Lower lobe of right lung (tissue), 2 donors: ENCODE measurements around the gene BCKDK. TPM values are rescaled to one million over a fixed set of nuclear protein-coding genes. Genes with fewer than 3 reads are reported as not detected.
A peak's percentile ranks its signal among the peaks of the same experiment; 100 is the strongest.

Experiments used
- ATAC-seq, 2 donors: fragments of 200-7000 bp; cut with Tn5 transposase; one replicate each; pipeline ENCODE4 v1.9.1; 2020 to 2022; ENCODE audit warnings: mild to moderate bottlenecking in 2 of 2, moderate library complexity in 2 of 2
- DNase-seq: peaks from one replicate; pipeline ENCODE4 v3.0.0-alpha.2; 2020
- H3K27ac ChIP-seq: fragments of 200-600 bp; one replicate; pipeline ENCODE4 v1.8.0; 2022
- H3K27me3 ChIP-seq: fragments of 200-600 bp; one replicate; pipeline ENCODE4 v1.8.0; 2022; ENCODE audit warnings: low read depth
- H3K36me3 ChIP-seq: fragments of 200-600 bp; one replicate; pipeline ENCODE4 v1.8.0; 2022; ENCODE audit warnings: mild to moderate bottlenecking
- H3K4me1 ChIP-seq: fragments of 200-600 bp; one replicate; pipeline ENCODE4 v1.8.0; 2022
- H3K4me3 ChIP-seq: fragments of 200-600 bp; one replicate; pipeline ENCODE4 v1.8.0; 2022; ENCODE audit warnings: mild to moderate bottlenecking
- H3K9me3 ChIP-seq: fragments of 200-600 bp; one replicate; pipeline ENCODE4 v1.8.0; 2022
- CTCF ChIP-seq: fragments of 200-600 bp; IDR thresholded peaks from one replicate; pipeline ENCODE4 v1.8.0; 2022; ENCODE audit warnings: antibody characterized with exemption, mild to moderate bottlenecking
- intact Hi-C: fragments of 100-400 bp; cut with DNase I; formaldehyde crosslinking; loops from one replicate; pipeline ENCODE4 v1.11.0; 2022
- total RNA-seq: library from RNA; stranded (reverse); fragmentation: NEBNext Ultra II Directional; extraction: Animal tissue kit (Norgen Biotek cat#: 25700); gene quantifications from one replicate; pipeline ENCODE4 v1.2.1, GENCODE V29; 2021
- donor health status: DM: no; HTN: yes; CAD: no; lungs with severe emphysema.

BCKDK gene
- total RNA-seq, 1 donor from 2014 or later = 37.6 TPM

- peaks cover 62% of the 10 kb centered on the region for H3K4me1 ChIP-seq
- H3K27me3 ChIP-seq = no peaks in the 10 kb centered on the region
- no peak for TF ChIP-seq CTCF
- DNase-seq = no peak
- intact Hi-C loops = no loop called here
- peaks cover 54% of the 10 kb centered on the region for H3K36me3 ChIP-seq
- peak overlapping the region; percentile 96 for H3K27ac ChIP-seq
- no peak overlapping the region for H3K4me3 ChIP-seq
- ATAC-seq = no peak
- no peaks in the 10 kb centered on the region for H3K9me3 ChIP-seq
Observed at GRCh38 chr16:31131841-31132271, 23.7 kb downstream of the BCKDK start.

GRCh38 chr16:31132303-31132979 is 24.3 kb downstream of the BCKDK start:
- peaks cover 56% of the 10 kb centered on the region for H3K4me1 ChIP-seq
- H3K9me3 ChIP-seq = no peaks in the 10 kb centered on the region
- DNase-seq = no peak
- peaks cover 49% of the 10 kb centered on the region for H3K36me3 ChIP-seq
- intact Hi-C loops = no loop called here
- TF ChIP-seq CTCF = no peak
- ATAC-seq = no peak
- H3K27ac ChIP-seq = no peak overlapping the region
- H3K27me3 ChIP-seq = no peaks in the 10 kb centered on the region
- H3K4me3 ChIP-seq = no peak overlapping the region

GRCh38 chr16:31133046-31133501 is 24.9 kb downstream of the BCKDK start:
- Histone ChIP-seq H3K27ac (peak overlapping the region; percentile 0), H3K4me3 (peak overlapping the region; percentile 54), H3K27me3 (no peaks in the 10 kb centered on the region), H3K4me1 (peaks cover 54% of the 10 kb centered on the region), H3K36me3 (peaks cover 44% of the 10 kb centered on the region), H3K9me3 (no peaks in the 10 kb centered on the region)
- ATAC-seq (no peak), DNase-seq (no peak)
- intact Hi-C loops = no loop called here
- no peak for TF ChIP-seq CTCF

- Histone ChIP-seq H3K9me3 (no peaks in the 10 kb centered on the region), H3K27ac (peak overlapping the region; percentile 88), H3K4me1 (peaks cover 54% of the 10 kb centered on the region), H3K4me3 (peak overlapping the region; percentile 54), H3K27me3 (no peaks in the 10 kb centered on the region), H3K36me3 (peaks cover 35% of the 10 kb centered on the region)
- intact Hi-C loops = no loop called here
- no peak for TF ChIP-seq CTCF
- DNase-seq (no peak), ATAC-seq (no peak)
Observed at GRCh38 chr16:31134091-31134571, 25.9 kb downstream of the BCKDK start.

- DNase-seq (peak; percentile 83), ATAC-seq (peak; percentile 55 to 57)
- intact Hi-C loops = no loop called here
- Histone ChIP-seq H3K4me1 (peaks cover 50% of the 10 kb centered on the region), H3K4me3 (peak overlapping the region; percentile 54), H3K9me3 (no peaks in the 10 kb centered on the region), H3K27me3 (no peaks in the 10 kb centered on the region), H3K36me3 (peaks cover 29% of the 10 kb centered on the region), H3K27ac (peak overlapping the region; percentile 88)
- TF ChIP-seq CTCF = no peak
Observed at GRCh38 chr16:31134625-31135534, 26.7 kb downstream of the BCKDK start.
